IMR-90 (cell line): ENCODE data around the gene LPA. TPM values are rescaled to one million over a fixed set of nuclear protein-coding genes. Genes with fewer than 3 reads are reported as not detected.
"Not testable (repeated sequence)": the region's sequence is repeated elsewhere in the genome, so short reads cannot be mapped to it uniquely, and the experiment has no call there.

ENCODE experiments used
- ATAC-seq: fragments of 200-7000 bp; cut with Tn5 transposase; 2 replicates; pipeline ENCODE4 v1.9.1; 2020; ENCODE audit warnings: low read depth, mild to moderate bottlenecking, moderate library complexity
- BruUV-seq: library from RNA; stranded (reverse); fragments of 400-500 nt; replicated peaks from 2 replicates; lab custom pipeline; 2021; lab: Mats Ljungman, UMichigan
- CTCF ChIA-PET: fragments of 300-600 bp; formaldehyde crosslinking; extraction: SDS; loops from one replicate; lab custom pipeline; 2021; ENCODE audit warnings: antibody characterized with exemption; lab: Yijun Ruan, JAX
- POLR2A ChIA-PET: fragments of 300-600 bp; sonication (Branson Sonifier 250); formaldehyde crosslinking; loops from one replicate; lab custom pipeline; 2022; ENCODE audit warnings: antibody characterized with exemption; ENCODE audit not compliant: unreplicated experiment; lab: Charles Lee
- DNase-seq: peaks from one replicate; pipeline ENCODE4 v3.0.0; 2013
- H2AFZ ChIP-seq: replicated peaks from 2 replicates; pipeline ENCODE3; 2013; ENCODE audit warnings: low read length, mild to moderate bottlenecking; ENCODE audit not compliant: poor library complexity
- H2AK5ac ChIP-seq: 2 replicates; pipeline ENCODE4 v1.6.1; 2013; ENCODE audit warnings: low read depth, low read length, inconsistent platforms
- H2AK9ac ChIP-seq: replicated peaks from 2 replicates; pipeline ENCODE3; 2013; ENCODE audit warnings: mild to moderate bottlenecking, low read depth, low read length, moderate library complexity; ENCODE audit not compliant: poor library complexity
- H2BK120ac ChIP-seq: 2 replicates; pipeline ENCODE4 v1.6.1; 2013; ENCODE audit warnings: low read depth, low read length, inconsistent platforms
- H2BK15ac ChIP-seq: 3 replicates; pipeline ENCODE4 v1.6.1; 2013; ENCODE audit warnings: low read depth, low read length, inconsistent platforms
- H2BK20ac ChIP-seq: 2 replicates; pipeline ENCODE4 v1.6.1; 2013; ENCODE audit warnings: low read depth, mild to moderate bottlenecking, inconsistent platforms, low read length, moderate library complexity
- H2BK5ac ChIP-seq: 2 replicates; pipeline ENCODE4 v1.6.1; 2013; ENCODE audit warnings: mild to moderate bottlenecking, low read depth, low read length, inconsistent platforms; ENCODE audit not compliant: poor library complexity, severe bottlenecking
- H3K14ac ChIP-seq: replicated peaks from 2 replicates; pipeline ENCODE4 v1.6.1; 2013; ENCODE audit warnings: low read depth, low read length, inconsistent platforms
- H3K18ac ChIP-seq: 2 replicates; pipeline ENCODE4 v1.6.1; 2013; ENCODE audit warnings: low read depth, low read length, control low read depth
- H3K23ac ChIP-seq: 2 replicates; pipeline ENCODE4 v1.6.1; 2013; ENCODE audit warnings: low read depth, low read length, inconsistent platforms
- H3K27ac ChIP-seq: 2 replicates; pipeline ENCODE4 v1.5.1; 2013; ENCODE audit warnings: mild to moderate bottlenecking, control low read depth, low read length; ENCODE audit not compliant: insufficient read depth
- H3K27me3 ChIP-seq: 2 replicates; pipeline ENCODE4 v1.6.1; 2013; ENCODE audit warnings: low read length; ENCODE audit not compliant: control insufficient read depth, insufficient read depth
- H3K36me3 ChIP-seq: 2 replicates; pipeline ENCODE4 v1.6.1; 2013; ENCODE audit warnings: low read length, mixed read lengths; ENCODE audit not compliant: control insufficient read depth, insufficient read depth
- H3K4ac ChIP-seq: 2 replicates; pipeline ENCODE4 v1.6.1; 2013; ENCODE audit warnings: low read depth, low read length, inconsistent platforms
- H3K4me1 ChIP-seq: 2 replicates; pipeline ENCODE4 v1.6.1; 2013; ENCODE audit warnings: low read length, mixed read lengths; ENCODE audit not compliant: control insufficient read depth, insufficient read depth
- H3K4me2 ChIP-seq: 2 replicates; pipeline ENCODE4 v1.6.1; 2013; ENCODE audit warnings: low read depth, mild to moderate bottlenecking, control low read depth, low read length, moderate library complexity
- H3K4me3 ChIP-seq: 2 replicates; pipeline ENCODE4 v1.5.1; 2013; ENCODE audit warnings: low read depth, mild to moderate bottlenecking, control low read depth, low read length, moderate library complexity; ENCODE audit not compliant: insufficient read depth
- H3K56ac ChIP-seq: 2 replicates; pipeline ENCODE4 v1.6.1; 2013; ENCODE audit warnings: low read length, inconsistent platforms; ENCODE audit not compliant: insufficient read depth; ENCODE audit errors: extremely low read depth
- H3K79me1 ChIP-seq, 2 experiments: 2 replicates each; pipeline ENCODE4 v1.6.1; 2013; ENCODE audit warnings: low read length in 2 of 2, inconsistent platforms in 1 of 2, low read depth in 1 of 2
- H3K9ac ChIP-seq: 2 replicates; pipeline ENCODE4 v1.6.1; 2013; ENCODE audit warnings: low read depth, low read length, control low read depth
- H3K9me1 ChIP-seq: 2 replicates; pipeline ENCODE4 v1.6.1; 2013; ENCODE audit warnings: low read length, inconsistent platforms; ENCODE audit not compliant: insufficient read depth
- H3K9me3 ChIP-seq: 2 replicates; pipeline ENCODE4 v1.6.1; 2013; ENCODE audit warnings: low read length; ENCODE audit not compliant: control insufficient read depth, insufficient read depth
- H4K20me1 ChIP-seq: 2 replicates; pipeline ENCODE4 v1.6.1; 2013; ENCODE audit warnings: low read length, inconsistent platforms; ENCODE audit not compliant: insufficient read depth
- H4K5ac ChIP-seq: 2 replicates; pipeline ENCODE4 v1.6.1; 2013; ENCODE audit warnings: mild to moderate bottlenecking, low read depth, low read length, control low read depth
- H4K8ac ChIP-seq, 2 experiments: 2 replicates each; pipeline ENCODE4 v1.6.1; 2013; ENCODE audit warnings: low read depth in 2 of 2, low read length in 2 of 2, control low read depth in 1 of 2, inconsistent platforms in 1 of 2
- H4K91ac ChIP-seq: 2 replicates; pipeline ENCODE4 v1.6.1; 2013; ENCODE audit warnings: low read depth, low read length, inconsistent platforms; ENCODE audit not compliant: insufficient read depth
- WGBS, 2 experiments: methylation state at CpG; one replicate each; pipeline versions ENCODE4 v1.1.5 to v1.1.7; 2013; ENCODE audit warnings: missing lambda C conversion rate in 2 of 2; ENCODE audit not compliant: insufficient read length in 1 of 2; ENCODE audit errors: extremely low coverage in 2 of 2; 5-methylcytosine and 5-hydroxymethylcytosine counted together
- dilution Hi-C: fragments of 300-500 bp; cut with HindIII; formaldehyde crosslinking; loops from one replicate; pipeline ENCODE4 v1.14.3; 2018; ENCODE audit warnings: low sequenced_read_pairs; ENCODE audit not compliant: unreplicated experiment
- in situ Hi-C: fragments of 300-500 bp; cut with MboI; formaldehyde crosslinking; loops from 3 replicates; pipeline ENCODE4 v1.14.3; 2019; ENCODE audit warnings: low sequenced_read_pairs, inconsistent platforms, mixed read lengths
- intact Hi-C: fragments of 100-400 bp; cut with micrococcal nuclease; formaldehyde crosslinking; loops from 2 replicates; pipeline ENCODE4 v1.10.0; 2022
- polyA plus RNA-seq, 3 experiments: library from polyadenylated mRNA; depleted of rRNA; stranded (reverse); fragments of >200 nt; gene quantifications; 2 replicates each; pipeline ENCODE4 v1.2.3, GENCODE V29; 2012; ENCODE audit warnings: low replicate concordance in 1 of 3
- total RNA-seq: library from RNA; depleted of rRNA; stranded (reverse); fragments of >200 nt; gene quantifications from 2 replicates; pipeline ENCODE4 v1.2.3, GENCODE V29; 2012

Gene LPA
- total and polyA plus RNA-seq, 2 of the 4 experiments (the other 2 are of a cell fraction) = not detected

DNA sequence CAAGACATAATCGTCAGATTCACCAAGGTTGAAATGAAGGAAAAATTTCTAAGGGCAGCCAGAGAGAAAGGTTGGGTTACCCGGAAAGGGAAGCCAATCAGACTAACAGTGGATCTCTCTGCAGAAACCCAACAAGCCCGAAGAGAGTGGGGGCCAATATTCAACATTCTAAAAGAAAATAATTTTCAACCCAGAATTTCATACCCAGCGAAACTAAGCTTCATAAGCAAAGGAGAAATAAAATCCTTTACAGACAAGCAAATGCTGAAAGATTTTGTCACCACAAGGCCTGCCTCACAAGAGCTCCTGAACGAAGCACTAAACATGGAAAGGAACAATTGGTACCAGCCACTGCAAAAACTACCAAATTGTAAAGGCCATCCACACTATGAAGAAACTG lies 134.6 kb downstream of the LPA start:
- H3K9me1 ChIP-seq, H3K4ac ChIP-seq, H2BK15ac ChIP-seq, H3K4me2 ChIP-seq, H3K4me1 ChIP-seq, H3K56ac ChIP-seq, H3K27ac ChIP-seq, H4K91ac ChIP-seq, DNase-seq, H3K14ac ChIP-seq, H3K9ac ChIP-seq, ATAC-seq, H4K5ac ChIP-seq, H2AK5ac ChIP-seq, H3K27me3 ChIP-seq, intact Hi-C loops, H3K79me1 ChIP-seq, BruUV-seq, H4K20me1 ChIP-seq, H4K8ac ChIP-seq, H2AFZ ChIP-seq, H3K23ac ChIP-seq, H2AK9ac ChIP-seq, POLR2A ChIA-PET, H3K4me3 ChIP-seq, H2BK120ac ChIP-seq, H3K36me3 ChIP-seq, H3K9me3 ChIP-seq, CTCF ChIA-PET, H2BK5ac ChIP-seq, dilution Hi-C loops, H3K18ac ChIP-seq, H2BK20ac ChIP-seq: not testable (repeated sequence)
- in situ Hi-C loops = loop anchor here (5.0 to 10.0 kb wide), 2 partner anchors 395 to 843 kb away; no protein-coding TSS in a partner anchor
- WGBS, 2 experiments = no CpG with 5 or more reads among the region's 5 CpGs
